Measurements from ENCODE around the gene TRIP12.

The TRIP12 gene

DNA sequence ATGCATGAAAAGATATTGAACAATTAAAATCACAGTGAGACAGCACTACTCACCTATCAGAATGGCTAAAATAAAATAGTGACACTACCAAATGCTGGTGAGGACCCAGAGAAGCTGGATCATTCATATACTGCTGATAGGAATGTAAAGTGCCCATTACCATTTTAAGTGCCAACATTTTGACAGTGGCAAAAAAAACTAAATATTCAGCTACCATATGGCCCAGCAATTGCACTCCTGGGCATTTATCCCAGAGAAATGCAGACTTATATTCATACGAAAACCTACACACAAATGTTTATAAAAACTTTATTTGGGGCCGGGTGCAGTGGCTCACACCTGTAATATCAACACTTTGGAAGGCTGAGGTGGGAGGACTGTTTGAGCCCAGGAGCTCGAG lies 48.1 kb upstream of the TRIP12 start:
- TF ChIP-seq, protein P1, sequence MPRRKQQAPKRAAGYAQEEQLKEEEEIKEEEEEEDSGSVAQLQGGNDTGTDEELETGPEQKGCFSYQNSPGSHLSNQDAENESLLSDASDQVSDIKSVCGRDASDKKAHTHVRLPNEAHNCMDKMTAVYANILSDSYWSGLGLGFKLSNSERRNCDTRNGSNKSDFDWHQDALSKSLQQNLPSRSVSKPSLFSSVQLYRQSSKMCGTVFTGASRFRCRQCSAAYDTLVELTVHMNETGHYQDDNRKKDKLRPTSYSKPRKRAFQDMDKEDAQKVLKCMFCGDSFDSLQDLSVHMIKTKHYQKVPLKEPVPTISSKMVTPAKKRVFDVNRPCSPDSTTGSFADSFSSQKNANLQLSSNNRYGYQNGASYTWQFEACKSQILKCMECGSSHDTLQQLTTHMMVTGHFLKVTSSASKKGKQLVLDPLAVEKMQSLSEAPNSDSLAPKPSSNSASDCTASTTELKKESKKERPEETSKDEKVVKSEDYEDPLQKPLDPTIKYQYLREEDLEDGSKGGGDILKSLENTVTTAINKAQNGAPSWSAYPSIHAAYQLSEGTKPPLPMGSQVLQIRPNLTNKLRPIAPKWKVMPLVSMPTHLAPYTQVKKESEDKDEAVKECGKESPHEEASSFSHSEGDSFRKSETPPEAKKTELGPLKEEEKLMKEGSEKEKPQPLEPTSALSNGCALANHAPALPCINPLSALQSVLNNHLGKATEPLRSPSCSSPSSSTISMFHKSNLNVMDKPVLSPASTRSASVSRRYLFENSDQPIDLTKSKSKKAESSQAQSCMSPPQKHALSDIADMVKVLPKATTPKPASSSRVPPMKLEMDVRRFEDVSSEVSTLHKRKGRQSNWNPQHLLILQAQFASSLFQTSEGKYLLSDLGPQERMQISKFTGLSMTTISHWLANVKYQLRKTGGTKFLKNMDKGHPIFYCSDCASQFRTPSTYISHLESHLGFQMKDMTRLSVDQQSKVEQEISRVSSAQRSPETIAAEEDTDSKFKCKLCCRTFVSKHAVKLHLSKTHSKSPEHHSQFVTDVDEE (CRISPR knock-in tag; IDR thresholded peaks at IDR 0.05): no peak
- TF ChIP-seq SNAI2 (CRISPR knock-in tag; IDR thresholded peaks at IDR 0.05) (no peak), ARNTL (CRISPR knock-in tag; IDR thresholded peaks at IDR 0.05; ENCODE audit: borderline replicate concordance, low read depth) (no peak), ZNF70 (CRISPR knock-in tag; IDR thresholded peaks at IDR 0.05) (no peak), BACH2 (CRISPR knock-in tag; IDR thresholded peaks at IDR 0.05; ENCODE audit: borderline replicate concordance) (no peak)
- TF ChIP-seq, protein P2, sequence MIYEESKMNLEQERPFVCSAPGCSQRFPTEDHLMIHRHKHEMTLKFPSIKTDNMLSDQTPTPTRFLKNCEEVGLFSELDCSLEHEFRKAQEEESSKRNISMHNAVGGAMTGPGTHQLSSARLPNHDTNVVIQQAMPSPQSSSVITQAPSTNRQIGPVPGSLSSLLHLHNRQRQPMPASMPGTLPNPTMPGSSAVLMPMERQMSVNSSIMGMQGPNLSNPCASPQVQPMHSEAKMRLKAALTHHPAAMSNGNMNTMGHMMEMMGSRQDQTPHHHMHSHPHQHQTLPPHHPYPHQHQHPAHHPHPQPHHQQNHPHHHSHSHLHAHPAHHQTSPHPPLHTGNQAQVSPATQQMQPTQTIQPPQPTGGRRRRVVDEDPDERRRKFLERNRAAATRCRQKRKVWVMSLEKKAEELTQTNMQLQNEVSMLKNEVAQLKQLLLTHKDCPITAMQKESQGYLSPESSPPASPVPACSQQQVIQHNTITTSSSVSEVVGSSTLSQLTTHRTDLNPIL (CRISPR knock-in tag; IDR thresholded peaks at IDR 0.05; ENCODE audit: low read depth): no peak
- TF ChIP-seq, protein P3, sequence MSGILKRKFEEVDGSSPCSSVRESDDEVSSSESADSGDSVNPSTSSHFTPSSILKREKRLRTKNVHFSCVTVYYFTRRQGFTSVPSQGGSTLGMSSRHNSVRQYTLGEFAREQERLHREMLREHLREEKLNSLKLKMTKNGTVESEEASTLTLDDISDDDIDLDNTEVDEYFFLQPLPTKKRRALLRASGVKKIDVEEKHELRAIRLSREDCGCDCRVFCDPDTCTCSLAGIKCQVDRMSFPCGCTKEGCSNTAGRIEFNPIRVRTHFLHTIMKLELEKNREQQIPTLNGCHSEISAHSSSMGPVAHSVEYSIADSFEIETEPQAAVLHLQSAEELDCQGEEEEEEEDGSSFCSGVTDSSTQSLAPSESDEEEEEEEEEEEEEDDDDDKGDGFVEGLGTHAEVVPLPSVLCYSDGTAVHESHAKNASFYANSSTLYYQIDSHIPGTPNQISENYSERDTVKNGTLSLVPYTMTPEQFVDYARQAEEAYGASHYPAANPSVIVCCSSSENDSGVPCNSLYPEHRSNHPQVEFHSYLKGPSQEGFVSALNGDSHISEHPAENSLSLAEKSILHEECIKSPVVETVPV (CRISPR knock-in tag; IDR thresholded peaks at IDR 0.05): no peak
- no peak for ATAC-seq

DNA sequence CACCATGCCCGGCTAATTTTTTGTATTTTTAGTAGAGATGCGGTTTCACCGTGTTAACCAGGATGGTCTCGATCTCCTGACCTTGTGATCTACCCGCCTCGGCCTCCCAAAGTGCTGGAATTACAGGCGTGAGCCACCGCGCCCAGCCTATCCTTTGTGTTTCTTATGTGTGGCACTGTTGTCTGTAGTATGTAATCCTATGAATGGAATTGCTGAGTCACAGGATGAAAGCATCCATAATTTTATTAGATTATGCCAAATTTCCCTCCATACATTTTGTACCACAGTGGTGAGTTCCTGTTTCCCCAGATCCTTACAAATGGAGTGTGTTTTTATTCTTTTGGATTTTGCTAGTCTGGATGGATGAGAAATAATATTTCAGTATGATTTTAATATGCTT lies 41.8 kb upstream of the TRIP12 start:
- peak; percentile 51; the same call in 2 of the 3 replicates for ATAC-seq

DNA sequence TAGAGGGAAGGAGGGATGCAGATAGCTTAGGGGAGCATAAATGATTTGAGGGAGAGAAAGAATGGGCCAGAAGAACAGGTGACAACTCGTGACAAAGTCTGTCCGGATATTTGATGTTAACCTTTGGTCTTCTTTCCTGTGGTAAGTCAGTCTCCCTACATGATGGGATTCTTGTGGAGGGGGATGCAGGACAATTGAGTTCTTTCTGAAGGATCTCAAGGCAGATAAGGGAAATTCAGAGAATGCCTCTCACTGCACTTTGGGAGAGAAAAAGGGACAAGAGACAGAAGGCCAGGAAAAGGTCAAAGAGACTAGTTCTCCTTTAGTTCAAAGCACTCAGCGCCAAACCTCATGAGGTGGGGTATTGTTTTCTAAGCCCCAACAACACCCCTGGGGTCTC lies 34.7 kb upstream of the TRIP12 start:
- TF ChIP-seq ZNF70 (CRISPR knock-in tag; IDR thresholded peaks at IDR 0.05) (no peak), GLIS3 (CRISPR knock-in tag; IDR thresholded peaks at IDR 0.05) (no peak), SNAI2 (CRISPR knock-in tag; IDR thresholded peaks at IDR 0.05) (no peak), ESRRG (CRISPR knock-in tag; IDR thresholded peaks at IDR 0.05) (no peak), PPARA (CRISPR knock-in tag; IDR thresholded peaks at IDR 0.05; ENCODE audit: borderline replicate concordance) (no peak), BACH2 (CRISPR knock-in tag; IDR thresholded peaks at IDR 0.05; ENCODE audit: borderline replicate concordance) (no peak), ZNF565 (CRISPR knock-in tag; conservative IDR thresholded peaks at IDR 0.05; ENCODE audit: low read depth) (no peak), TCF4 (CRISPR knock-in tag; IDR thresholded peaks at IDR 0.05; ENCODE audit: borderline replicate concordance) (no peak), ZFP3 (CRISPR knock-in tag; IDR thresholded peaks at IDR 0.05) (no peak), TOX (CRISPR knock-in tag; IDR thresholded peaks at IDR 0.05; ENCODE audit: borderline replicate concordance) (no peak)
- TF ChIP-seq, protein P1 (CRISPR knock-in tag; IDR thresholded peaks at IDR 0.05): no peak
- TF ChIP-seq, protein P2 (CRISPR knock-in tag; IDR thresholded peaks at IDR 0.05; ENCODE audit: low read depth): no peak
- TF ChIP-seq, protein P4, sequence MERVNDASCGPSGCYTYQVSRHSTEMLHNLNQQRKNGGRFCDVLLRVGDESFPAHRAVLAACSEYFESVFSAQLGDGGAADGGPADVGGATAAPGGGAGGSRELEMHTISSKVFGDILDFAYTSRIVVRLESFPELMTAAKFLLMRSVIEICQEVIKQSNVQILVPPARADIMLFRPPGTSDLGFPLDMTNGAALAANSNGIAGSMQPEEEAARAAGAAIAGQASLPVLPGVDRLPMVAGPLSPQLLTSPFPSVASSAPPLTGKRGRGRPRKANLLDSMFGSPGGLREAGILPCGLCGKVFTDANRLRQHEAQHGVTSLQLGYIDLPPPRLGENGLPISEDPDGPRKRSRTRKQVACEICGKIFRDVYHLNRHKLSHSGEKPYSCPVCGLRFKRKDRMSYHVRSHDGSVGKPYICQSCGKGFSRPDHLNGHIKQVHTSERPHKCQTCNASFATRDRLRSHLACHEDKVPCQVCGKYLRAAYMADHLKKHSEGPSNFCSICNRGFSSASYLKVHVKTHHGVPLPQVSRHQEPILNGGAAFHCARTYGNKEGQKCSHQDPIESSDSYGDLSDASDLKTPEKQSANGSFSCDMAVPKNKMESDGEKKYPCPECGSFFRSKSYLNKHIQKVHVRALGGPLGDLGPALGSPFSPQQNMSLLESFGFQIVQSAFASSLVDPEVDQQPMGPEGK (CRISPR knock-in tag; IDR thresholded peaks at IDR 0.05; ENCODE audit: borderline replicate concordance): no peak
- ATAC-seq: no peak

DNA sequence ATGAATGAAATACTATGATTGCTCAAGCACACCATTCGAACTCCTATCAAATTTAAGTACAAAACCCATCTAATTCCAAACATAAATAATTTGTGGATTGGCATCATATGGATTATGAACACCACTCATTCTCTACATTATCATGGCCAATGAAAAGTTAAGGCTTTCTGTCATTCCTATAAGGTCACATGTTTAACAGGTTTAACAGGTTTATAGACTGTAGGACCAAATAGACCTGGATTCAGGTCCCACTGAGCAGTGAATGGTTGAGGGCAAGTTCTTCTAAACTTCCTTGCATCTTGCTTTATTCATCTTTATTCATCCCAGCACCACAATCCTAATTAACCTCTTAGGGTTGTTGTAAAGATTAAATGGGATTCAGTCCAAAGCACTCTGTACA lies 33.9 kb upstream of the TRIP12 start:
- ATAC-seq: no peak
- TF ChIP-seq ZFP30 (CRISPR knock-in tag; IDR thresholded peaks at IDR 0.05): no peak
- TF ChIP-seq TOX (CRISPR knock-in tag; IDR thresholded peaks at IDR 0.05; ENCODE audit: borderline replicate concordance): no peak
- TF ChIP-seq, protein P1 (CRISPR knock-in tag; IDR thresholded peaks at IDR 0.05): no peak
- TF ChIP-seq, protein P3 (CRISPR knock-in tag; IDR thresholded peaks at IDR 0.05): no peak
- no peak for TF ChIP-seq CSDC2 (CRISPR knock-in tag; IDR thresholded peaks at IDR 0.05)
- TF ChIP-seq SNAI2 (CRISPR knock-in tag; IDR thresholded peaks at IDR 0.05): no peak
- no peak for TF ChIP-seq ESRRG (CRISPR knock-in tag; IDR thresholded peaks at IDR 0.05)
- TF ChIP-seq TCF4 (CRISPR knock-in tag; IDR thresholded peaks at IDR 0.05; ENCODE audit: borderline replicate concordance): no peak
- no peak for TF ChIP-seq ZC3H10 (CRISPR knock-in tag; IDR thresholded peaks at IDR 0.05)

Measured in SK-N-SH treated with all-trans-retinoic acid at 6 μM for 48 hours (cell line).